ENCODE measurements around the gene PHTF1.
"Not testable (repeated sequence)": the region's sequence is repeated elsewhere in the genome, so short reads cannot be mapped to it uniquely, and the experiment has no call there.

DNA sequence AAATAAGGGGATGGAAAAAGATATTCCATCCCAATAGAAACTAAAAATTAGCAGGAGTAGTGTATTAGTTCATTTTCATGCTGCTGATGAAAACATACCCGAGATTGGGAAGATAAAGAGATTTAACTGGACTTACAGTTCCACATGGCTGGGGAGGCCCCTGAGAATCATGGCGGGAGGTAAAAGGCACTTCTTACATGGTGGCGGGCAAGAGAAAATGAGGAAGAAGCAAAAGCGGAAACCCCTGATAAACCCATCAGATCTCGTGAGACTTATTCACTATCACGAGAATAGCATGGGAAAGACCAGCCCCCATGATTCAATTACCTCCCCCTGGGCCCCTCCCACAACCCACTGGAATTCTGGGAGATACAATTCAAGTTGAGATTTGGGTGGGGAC, 41.8 kb downstream of the PHTF1 start:
- TF ChIP-seq, protein P1, sequence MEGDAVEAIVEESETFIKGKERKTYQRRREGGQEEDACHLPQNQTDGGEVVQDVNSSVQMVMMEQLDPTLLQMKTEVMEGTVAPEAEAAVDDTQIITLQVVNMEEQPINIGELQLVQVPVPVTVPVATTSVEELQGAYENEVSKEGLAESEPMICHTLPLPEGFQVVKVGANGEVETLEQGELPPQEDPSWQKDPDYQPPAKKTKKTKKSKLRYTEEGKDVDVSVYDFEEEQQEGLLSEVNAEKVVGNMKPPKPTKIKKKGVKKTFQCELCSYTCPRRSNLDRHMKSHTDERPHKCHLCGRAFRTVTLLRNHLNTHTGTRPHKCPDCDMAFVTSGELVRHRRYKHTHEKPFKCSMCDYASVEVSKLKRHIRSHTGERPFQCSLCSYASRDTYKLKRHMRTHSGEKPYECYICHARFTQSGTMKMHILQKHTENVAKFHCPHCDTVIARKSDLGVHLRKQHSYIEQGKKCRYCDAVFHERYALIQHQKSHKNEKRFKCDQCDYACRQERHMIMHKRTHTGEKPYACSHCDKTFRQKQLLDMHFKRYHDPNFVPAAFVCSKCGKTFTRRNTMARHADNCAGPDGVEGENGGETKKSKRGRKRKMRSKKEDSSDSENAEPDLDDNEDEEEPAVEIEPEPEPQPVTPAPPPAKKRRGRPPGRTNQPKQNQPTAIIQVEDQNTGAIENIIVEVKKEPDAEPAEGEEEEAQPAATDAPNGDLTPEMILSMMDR (IDR thresholded peaks at IDR 0.05) = not testable (repeated sequence)
- not testable (repeated sequence) for TF ChIP-seq POLR2AphosphoS5, POLR2A, EP300 (IDR thresholded peaks at IDR 0.05)

Measured in stomach (tissue), 4 donors.